ENCODE results near the gene NXPH2. TPM values are rescaled to one million over a fixed set of nuclear protein-coding genes. Genes with fewer than 3 reads are reported as not detected.

The NXPH2 gene
- total RNA-seq = 10 to 100 TPM in 1 of 7 donors, 1 to 10 TPM in 6; 1.2 to 10.0 (median 2.5) TPM
- polyA plus RNA-seq = 1 to 10 TPM in 1 of 2 donors, under 1 TPM in 1; 0.67 to 3.2 TPM
- long read RNA-seq, donor 1, transcript NXPH2-201 (2 exons, 1,052 nt) = major isoform, 14 of 16 reads
- long read RNA-seq, donor 1, partial matches to known transcripts = 0 of 16 reads
- long read RNA-seq, donor 1, other reads (novel, unspliced or antisense) = 2 of 16 reads
- long read RNA-seq, donor 2, partial matches to known transcripts = 0 of 4 reads
- long read RNA-seq, donor 2, other reads (novel, unspliced or antisense) = 0 of 4 reads
- long read RNA-seq, donor 3, transcript NXPH2-201 (2 exons, 1,052 nt) = major isoform, 14 of 20 reads
- long read RNA-seq, donor 3, partial matches to known transcripts = 0 of 20 reads
- long read RNA-seq, donor 3, other reads (novel, unspliced or antisense) = 6 of 20 reads

GRCh38 chr2:138779781-138780445 lies at the start of gene NXPH2:
Gene NXPH2, minus strand, starts transcription at chr2:138780390. Its CDS starts 149 bp downstream, at chr2:138780241.
- WGBS, 3 donors = 0 to 1% (median 1%) methylated on average over 40 to 58 of the region's 58 CpGs
- Histone ChIP-seq H3K36me3 (no peaks in the 10 kb centered on the region), H3K27me3 (no peaks in the 10 kb centered on the region), H3K4me3 (peak within 1 kb of the TSS; percentile 24), H3K27ac (no peak within 1 kb of the TSS), H3K9me3 (no peaks in the 10 kb centered on the region), H3K4me1 (ENCODE audit: insufficient read depth) (no peaks in the 10 kb centered on the region)
- intact Hi-C loops (cut with DNase I) = loop anchor here in 1 of 4 donors (10.0 kb wide), 1 partner anchor 405 kb away; no protein-coding TSS in a partner anchor
- TF ChIP-seq EP300 (IDR thresholded peaks at IDR 0.05) (no peak), CTCF (IDR thresholded peaks at IDR 0.05) (no peak), POLR2A (IDR thresholded peaks at IDR 0.05) (no peak)
- peak in 2 of 5 donors; percentile 30 to 45 for DNase-seq

GRCh38 chr2:138829326-138829919 lies 49.2 kb upstream of the NXPH2 start:
- Histone ChIP-seq H3K27ac (no peak overlapping the region), H3K4me1 (ENCODE audit: insufficient read depth) (no peaks in the 10 kb centered on the region), H3K4me3 (no peak overlapping the region), H3K36me3 (no peaks in the 10 kb centered on the region), H3K9me3 (no peaks in the 10 kb centered on the region), H3K27me3 (no peaks in the 10 kb centered on the region)
- DNase-seq = peak in 4 of 5 donors; percentile 11 to 31 (median 28)
- 67 to 74% (median 72%) methylated on average over 3 of the region's 3 CpGs for WGBS, 3 donors
- intact Hi-C loops (cut with DNase I) = loop anchor here in 2 of 4 donors (2.0 to 5.0 kb wide), 2 partner anchors 917 to 921 kb away; no protein-coding TSS in a partner anchor
- TF ChIP-seq POLR2A (IDR thresholded peaks at IDR 0.05) = no peak
- no peak for TF ChIP-seq CTCF (IDR thresholded peaks at IDR 0.05)
- no peak for TF ChIP-seq EP300 (IDR thresholded peaks at IDR 0.05)

GRCh38 chr2:138827426-138828054 lies 47.4 kb upstream of the NXPH2 start:
- Histone ChIP-seq H3K27ac (no peak overlapping the region), H3K4me3 (no peak overlapping the region), H3K9me3 (no peaks in the 10 kb centered on the region), H3K4me1 (ENCODE audit: insufficient read depth) (no peaks in the 10 kb centered on the region), H3K27me3 (no peaks in the 10 kb centered on the region), H3K36me3 (no peaks in the 10 kb centered on the region)
- TF ChIP-seq CTCF (IDR thresholded peaks at IDR 0.05) (peak; percentile 35 to 66 (median 61)), EP300 (IDR thresholded peaks at IDR 0.05) (no peak), POLR2A (IDR thresholded peaks at IDR 0.05) (no peak)
- intact Hi-C loops (cut with DNase I) = loop anchor here in 2 of 4 donors (2.0 to 5.0 kb wide), 2 partner anchors 915 to 919 kb away; no protein-coding TSS in a partner anchor
- peak in 1 of 5 donors; percentile 24 for DNase-seq
- WGBS, 3 donors = 10 to 18% (median 17%) methylated on average over 3 of the region's 3 CpGs

GRCh38 chr2:138823666-138824065 lies 43.5 kb upstream of the NXPH2 start:
- Histone ChIP-seq H3K9me3 (no peaks in the 10 kb centered on the region), H3K4me3 (no peak overlapping the region), H3K4me1 (ENCODE audit: insufficient read depth) (no peaks in the 10 kb centered on the region), H3K27me3 (no peaks in the 10 kb centered on the region), H3K27ac (no peak overlapping the region), H3K36me3 (no peaks in the 10 kb centered on the region)
- no peak for DNase-seq
- TF ChIP-seq CTCF (IDR thresholded peaks at IDR 0.05) (no peak), EP300 (IDR thresholded peaks at IDR 0.05) (no peak), POLR2A (IDR thresholded peaks at IDR 0.05) (no peak)
- 87 to 90% (median 89%) methylated on average over 2 of the region's 2 CpGs for WGBS, 3 donors
- intact Hi-C loops (cut with DNase I) = no loop called here

Data from ovary (tissue), 10 donors.